HG03095 (cell line): ENCODE measurements around the gene MMEL1.
"Not testable (repeated sequence)": the region's sequence is repeated elsewhere in the genome, so short reads cannot be mapped to it uniquely, and the experiment has no call there.

Experiments
- ATAC-seq: cut with Tn5 transposase; IDR thresholded peaks from one replicate; pipeline ENCODE4 v1.9.1; 2021; ENCODE audit warnings: moderate library complexity; ENCODE audit not compliant: unreplicated experiment

The MMEL1 gene

GRCh38 chr1:2629627-2630497 lies 3.0 kb downstream of the MMEL1 start:
- ATAC-seq = no peak

- no peak for ATAC-seq
These were observed 3.7 kb downstream of the MMEL1 start for GRCh38 chr1:2628933-2629626.

GRCh38 chr1:2628191-2628932 lies 4.5 kb downstream of the MMEL1 start:
- no peak for ATAC-seq

GRCh38 chr1:2627746-2628145 lies 5.1 kb downstream of the MMEL1 start:
- ATAC-seq = no peak

GRCh38 chr1:2625748-2626147 lies 7.1 kb downstream of the MMEL1 start:
- not testable (repeated sequence) for ATAC-seq

- no peak for ATAC-seq
These were observed 7.5 kb downstream of the MMEL1 start for GRCh38 chr1:2625311-2625710.

- ATAC-seq = no peak
These were observed 8.0 kb downstream of the MMEL1 start for GRCh38 chr1:2624735-2625300.

- ATAC-seq = no peak
These were observed 9.1 kb downstream of the MMEL1 start for GRCh38 chr1:2623571-2624337.

GRCh38 chr1:2617971-2618470 lies 14.8 kb downstream of the MMEL1 start:
- ATAC-seq = no peak

- no peak for ATAC-seq
These were observed 18.7 kb downstream of the MMEL1 start for GRCh38 chr1:2614145-2614544.

- ATAC-seq = no peak
These were observed 20.0 kb downstream of the MMEL1 start for GRCh38 chr1:2612591-2613365.

- no peak for ATAC-seq
These were observed 21.0 kb downstream of the MMEL1 start for GRCh38 chr1:2611621-2612437.

- ATAC-seq = no peak
These were observed 21.8 kb downstream of the MMEL1 start for GRCh38 chr1:2611031-2611501.

GRCh38 chr1:2610036-2610959 lies 22.5 kb downstream of the MMEL1 start:
- ATAC-seq = no peak

- no peak for ATAC-seq
These were observed 23.3 kb downstream of the MMEL1 start for GRCh38 chr1:2609319-2610035.

GRCh38 chr1:2607641-2608091 lies 25.1 kb downstream of the MMEL1 start:
- no peak for ATAC-seq
